Measurements from ENCODE around the gene CTSE. TPM values are rescaled to one million over a fixed set of nuclear protein-coding genes. Genes with fewer than 3 reads are reported as not detected.

CTSE gene
- total and polyA plus RNA-seq, 2 of the 13 experiments (the other 11 are each of a cell fraction or from before 2014, with no cell fraction given) = 0.50 to 0.69 TPM

- BruUV-seq (replicated peaks) = no TSS peak
- POLR2A ChIA-PET = interaction anchor here (1.5 kb wide), 1 partner anchor 10 kb away, joined by 3 read pairs; no protein-coding TSS in a partner anchor
- 95% methylated on average over 1 of the region's 1 CpG for WGBS (ENCODE audit: low lambda C conversion rate)
- Histone ChIP-seq H4K20me1 (ENCODE audit: insufficient read depth, low read length) (no peaks in the 10 kb centered on the region), H3K4me2 (ENCODE audit: low read depth, low read length) (no peak overlapping the region), H3K4me1 (ENCODE audit: insufficient read depth, low read length) (peaks cover 41% of the 10 kb centered on the region), H3K36me3 (replicated peaks in 1 of 2; ENCODE audit: control insufficient read depth in 1 of 2, insufficient read depth in 2 of 2, low read length in 2 of 2) (peaks cover 6 to 31% of the 10 kb centered on the region in 2 experiments), H3K9me3 (ENCODE audit: low read length) (no peaks in the 10 kb centered on the region), H2AFZ (ENCODE audit: low read length) (no peak overlapping the region), H3K27ac (ENCODE audit: extremely low read length, insufficient read depth, low read length) (no peak overlapping the region), H3K27me3 (ENCODE audit: control insufficient read depth in 1 of 2, insufficient read depth in 2 of 2, low read length in 2 of 2) (no peaks in the 10 kb centered on the region), H3K9ac (ENCODE audit: insufficient read depth, low read depth, low read length) (no peak overlapping the region), H3K79me2 (ENCODE audit: insufficient read depth, low read length) (peaks cover 37% of the 10 kb centered on the region), H3K4me3 (replicated peaks in 1 of 3; ENCODE audit: insufficient read depth in 1 of 3, low read depth in 2 of 3, low read length in 3 of 3) (no peak overlapping the region)
- DNase-seq (ENCODE audit: low spot score) = no peak
- no peak for ATAC-seq
- CTCF ChIA-PET (ENCODE audit: low intra/inter-chr PET ratio, low total read pairs) = no interaction called here
- TF ChIP-seq ARNT (IDR thresholded peaks at IDR 0.05) = no peak
- no peak for TF ChIP-seq AGO2 (optimal IDR thresholded peaks at IDR 0.05; ENCODE audit: low read depth, low read length)
- TF ChIP-seq U2AF1 (optimal IDR thresholded peaks at IDR 0.05; ENCODE audit: low read depth, low read length) = no peak
- TF ChIP-seq ZNF138 (CRISPR knock-in tag; IDR thresholded peaks at IDR 0.05; ENCODE audit: low read depth) = no peak
- no peak for TF ChIP-seq ZSCAN20 (CRISPR knock-in tag; IDR thresholded peaks at IDR 0.05; ENCODE audit: borderline replicate concordance)
- no peak for TF ChIP-seq ZNF567 (CRISPR knock-in tag; IDR thresholded peaks at IDR 0.05; ENCODE audit: borderline replicate concordance)
- TF ChIP-seq, protein P1, sequence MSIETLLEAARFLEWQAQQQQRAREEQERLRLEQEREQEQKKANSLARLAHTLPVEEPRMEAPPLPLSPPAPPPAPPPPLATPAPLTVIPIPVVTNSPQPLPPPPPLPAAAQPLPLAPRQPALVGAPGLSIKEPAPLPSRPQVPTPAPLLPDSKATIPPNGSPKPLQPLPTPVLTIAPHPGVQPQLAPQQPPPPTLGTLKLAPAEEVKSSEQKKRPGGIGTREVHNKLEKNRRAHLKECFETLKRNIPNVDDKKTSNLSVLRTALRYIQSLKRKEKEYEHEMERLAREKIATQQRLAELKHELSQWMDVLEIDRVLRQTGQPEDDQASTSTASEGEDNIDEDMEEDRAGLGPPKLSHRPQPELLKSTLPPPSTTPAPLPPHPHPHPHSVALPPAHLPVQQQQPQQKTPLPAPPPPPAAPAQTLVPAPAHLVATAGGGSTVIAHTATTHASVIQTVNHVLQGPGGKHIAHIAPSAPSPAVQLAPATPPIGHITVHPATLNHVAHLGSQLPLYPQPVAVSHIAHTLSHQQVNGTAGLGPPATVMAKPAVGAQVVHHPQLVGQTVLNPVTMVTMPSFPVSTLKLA (IDR thresholded peaks at IDR 0.05) = no peak
- TF ChIP-seq USF2 (IDR thresholded peaks at IDR 0.05; ENCODE audit: low read depth, low read length) = no peak
- TF ChIP-seq USF2 (CRISPR knock-in tag; IDR thresholded peaks at IDR 0.05; ENCODE audit: borderline replicate concordance) = no peak
- no peak for TF ChIP-seq PAWR (CRISPR knock-in tag; IDR thresholded peaks at IDR 0.05; ENCODE audit: borderline replicate concordance)
- TF ChIP-seq, protein P2, sequence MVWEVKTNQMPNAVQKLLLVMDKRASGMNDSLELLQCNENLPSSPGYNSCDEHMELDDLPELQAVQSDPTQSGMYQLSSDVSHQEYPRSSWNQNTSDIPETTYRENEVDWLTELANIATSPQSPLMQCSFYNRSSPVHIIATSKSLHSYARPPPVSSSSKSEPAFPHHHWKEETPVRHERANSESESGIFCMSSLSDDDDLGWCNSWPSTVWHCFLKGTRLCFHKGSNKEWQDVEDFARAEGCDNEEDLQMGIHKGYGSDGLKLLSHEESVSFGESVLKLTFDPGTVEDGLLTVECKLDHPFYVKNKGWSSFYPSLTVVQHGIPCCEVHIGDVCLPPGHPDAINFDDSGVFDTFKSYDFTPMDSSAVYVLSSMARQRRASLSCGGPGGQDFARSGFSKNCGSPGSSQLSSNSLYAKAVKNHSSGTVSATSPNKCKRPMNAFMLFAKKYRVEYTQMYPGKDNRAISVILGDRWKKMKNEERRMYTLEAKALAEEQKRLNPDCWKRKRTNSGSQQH (CRISPR knock-in tag; IDR thresholded peaks at IDR 0.05; ENCODE audit: low read depth) = no peak
- intact Hi-C loops (cut with micrococcal nuclease; ENCODE audit: unreplicated experiment) = no loop called here
- in situ Hi-C loops (cut with HindIII; ENCODE audit: extremely low pct_ligation_motif_present, low pct_unique_long_range_greater_than_20kb) = no loop called here
- FAIRE-seq = no peak
These were observed 35.2 kb upstream of the CTSE start for GRCh38 chr1:206058927-206059292.

Data from HepG2 (cell line).